ENCODE data around the gene JPH4.
"Not testable (repeated sequence)": the region's sequence is repeated elsewhere in the genome, so short reads cannot be mapped to it uniquely, and the experiment has no call there.

The JPH4 gene

GRCh38 chr14:23578560-23579310 lies at the start of gene JPH4:
Gene JPH4, minus strand, starts transcription at chr14:23578790. Its CDS starts 1,337 bp downstream, at chr14:23577453.
- DNase-seq: no peak

DNA sequence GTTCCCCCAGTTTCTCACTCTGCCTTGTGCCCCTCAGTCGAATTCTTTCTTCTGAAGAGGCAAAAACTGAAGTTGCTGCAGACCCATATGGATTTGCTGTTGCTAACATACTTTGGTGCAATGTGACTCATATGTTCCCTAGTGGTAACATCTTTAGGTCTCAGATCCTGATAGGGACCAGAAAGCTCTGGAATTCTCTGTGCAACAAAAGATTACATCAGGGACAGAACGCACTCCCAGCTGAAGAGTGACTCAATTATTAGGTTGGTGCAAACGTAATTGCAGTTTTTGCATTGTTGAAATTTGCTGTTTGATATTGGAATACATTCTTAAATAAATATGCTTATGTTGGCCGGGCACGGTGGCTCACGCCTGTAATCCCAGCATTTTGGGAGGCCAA lies 49.4 kb upstream of the JPH4 start:
- no peak for DNase-seq

GRCh38 chr14:23626946-23627345 lies 48.4 kb upstream of the JPH4 start:
- DNase-seq: no peak

DNA sequence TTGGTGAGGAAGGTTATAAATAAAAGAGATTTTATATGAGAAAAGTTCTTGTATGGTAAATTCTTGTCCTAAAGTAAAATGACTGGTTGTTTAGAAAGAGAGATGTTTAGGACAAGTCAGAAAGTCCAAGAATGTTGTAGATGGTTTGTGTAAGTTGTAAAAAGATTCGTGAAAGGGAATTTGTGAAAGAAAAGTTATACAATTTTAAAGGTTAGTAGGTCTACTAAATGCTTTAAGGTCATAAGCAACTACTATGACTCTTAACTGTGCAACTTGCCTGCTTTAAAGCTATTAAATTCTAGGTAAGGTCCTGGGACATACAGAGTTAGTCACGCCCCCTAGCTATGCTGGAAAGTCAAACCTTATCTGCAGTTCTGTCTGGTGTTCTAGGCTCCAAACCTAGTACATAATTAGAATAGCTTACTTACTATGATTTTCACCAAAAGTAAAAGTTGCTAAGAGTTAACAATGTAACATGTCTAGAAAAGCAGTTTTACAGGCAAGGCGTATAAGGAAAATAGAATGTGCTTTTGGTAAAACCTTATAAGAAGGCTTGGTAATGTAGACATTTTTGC lies 46.3 kb upstream of the JPH4 start:
- no peak for DNase-seq

DNA sequence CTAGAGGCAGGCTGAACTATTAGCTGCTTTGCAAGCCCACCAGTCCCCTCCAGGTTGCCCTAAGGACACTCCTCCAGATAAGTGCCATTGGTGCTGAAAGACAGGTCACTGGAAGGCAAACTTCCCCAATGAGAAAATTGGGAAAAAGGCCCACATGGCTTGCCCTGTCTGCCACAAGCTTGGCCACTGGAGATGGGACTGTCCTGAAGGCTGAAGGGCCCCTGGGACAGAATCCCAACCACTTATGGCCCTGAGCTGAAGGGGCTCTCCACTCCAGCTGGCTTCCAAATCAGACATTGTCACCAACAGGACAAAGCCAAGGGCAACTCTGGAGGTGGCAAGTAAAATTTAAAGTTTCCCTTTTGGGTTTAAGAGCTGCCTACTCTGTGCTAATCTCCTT lies 45.4 kb upstream of the JPH4 start:
- no peak for DNase-seq

- DNase-seq: no peak
Observed at GRCh38 chr14:23622990-23623389, 44.4 kb upstream of the JPH4 start.

- no peak for DNase-seq
Observed at GRCh38 chr14:23621932-23622730, 43.5 kb upstream of the JPH4 start.

DNA sequence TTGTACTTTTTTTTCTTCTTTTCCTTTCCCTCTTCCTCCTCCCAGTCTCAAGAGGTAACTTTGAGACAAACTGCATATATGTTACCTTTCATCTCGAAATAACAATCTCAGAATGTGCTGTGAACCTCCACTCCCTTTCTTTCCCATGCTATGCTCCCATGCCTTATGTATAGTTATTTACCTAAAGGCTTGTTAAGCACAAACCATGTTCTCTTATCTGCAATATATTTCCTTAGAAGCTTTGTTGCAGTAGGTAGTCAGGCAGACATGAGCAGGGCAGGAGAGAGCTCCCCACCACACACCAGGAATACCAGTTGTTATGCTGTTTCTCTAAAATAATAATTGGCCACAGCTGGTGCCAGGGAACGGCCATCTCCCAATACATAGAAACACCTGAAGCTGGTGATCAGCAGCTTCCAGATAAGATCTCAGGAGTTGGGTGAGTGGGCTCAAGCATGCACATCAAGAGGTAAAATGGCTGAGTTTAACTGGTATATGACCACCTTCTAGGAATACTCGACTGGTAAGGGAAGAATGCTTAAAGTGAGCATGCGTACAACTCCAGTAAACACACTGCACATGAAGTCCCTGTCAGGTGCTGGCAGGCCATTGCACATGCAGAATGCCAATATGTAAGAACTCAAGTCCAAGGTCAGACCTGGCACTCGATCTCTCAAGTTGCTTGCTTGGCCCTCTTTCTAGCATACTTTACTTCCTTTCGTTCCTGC lies 42.8 kb upstream of the JPH4 start:
- DNase-seq: no peak

DNA sequence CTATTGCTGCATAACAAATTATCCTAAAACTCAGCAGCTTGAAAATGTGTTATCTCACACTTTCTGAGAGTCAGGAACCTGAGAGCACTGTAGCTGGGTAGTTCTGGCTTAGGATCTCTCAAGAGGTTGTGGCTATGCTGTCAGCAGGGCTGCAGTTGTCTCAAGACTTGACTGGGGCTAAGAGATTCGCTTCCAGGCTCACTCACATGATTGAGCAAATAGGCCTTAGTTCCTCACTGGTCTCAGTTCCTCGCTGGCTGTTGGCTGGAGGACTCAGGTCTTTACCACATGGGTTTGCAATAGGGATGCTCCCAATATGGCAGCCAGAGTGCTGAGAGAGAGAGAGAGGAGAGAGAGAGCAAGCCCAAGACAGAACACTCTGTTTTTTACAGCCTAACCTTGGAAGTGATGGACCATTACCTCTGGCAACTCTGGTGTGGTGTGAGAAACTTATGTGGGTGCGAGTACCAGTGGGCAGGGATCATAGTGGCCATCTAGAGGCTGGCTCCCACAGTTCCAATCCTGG lies 41.6 kb upstream of the JPH4 start:
- no peak for DNase-seq

GRCh38 chr14:23618415-23618988 lies 39.9 kb upstream of the JPH4 start:
- no peak for DNase-seq

- no peak for DNase-seq
Observed at GRCh38 chr14:23617539-23617938, 38.9 kb upstream of the JPH4 start.

GRCh38 chr14:23615856-23616255 lies 37.3 kb upstream of the JPH4 start:
- DNase-seq: no peak

- DNase-seq: no peak
Observed at GRCh38 chr14:23614395-23614828, 35.8 kb upstream of the JPH4 start.

- no peak for DNase-seq
Observed at GRCh38 chr14:23613242-23614070, 34.9 kb upstream of the JPH4 start.

DNA sequence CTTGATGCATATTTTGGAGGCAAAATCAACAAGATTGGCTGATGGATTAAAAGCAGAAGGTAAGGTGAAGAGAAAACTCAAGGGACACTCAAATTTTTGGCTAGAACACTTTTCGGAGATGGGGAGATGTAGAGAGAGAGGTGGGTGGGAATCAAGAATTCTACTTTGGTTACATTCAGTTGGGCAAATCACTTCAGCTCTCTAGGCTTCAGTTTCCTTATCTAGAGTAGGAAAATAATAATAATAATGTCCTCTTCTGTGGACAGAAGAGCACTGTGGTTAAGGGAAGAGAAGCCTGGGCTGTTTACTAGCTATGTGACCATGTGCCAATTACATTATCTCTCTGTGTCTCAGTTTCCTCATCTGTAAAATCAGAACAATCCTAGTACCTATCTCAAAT lies 34.2 kb upstream of the JPH4 start:
- DNase-seq: no peak

GRCh38 chr14:23612354-23612732 lies 33.8 kb upstream of the JPH4 start:
- no peak for DNase-seq

- DNase-seq: no peak
Observed at GRCh38 chr14:23610815-23611289, 32.3 kb upstream of the JPH4 start.

DNA sequence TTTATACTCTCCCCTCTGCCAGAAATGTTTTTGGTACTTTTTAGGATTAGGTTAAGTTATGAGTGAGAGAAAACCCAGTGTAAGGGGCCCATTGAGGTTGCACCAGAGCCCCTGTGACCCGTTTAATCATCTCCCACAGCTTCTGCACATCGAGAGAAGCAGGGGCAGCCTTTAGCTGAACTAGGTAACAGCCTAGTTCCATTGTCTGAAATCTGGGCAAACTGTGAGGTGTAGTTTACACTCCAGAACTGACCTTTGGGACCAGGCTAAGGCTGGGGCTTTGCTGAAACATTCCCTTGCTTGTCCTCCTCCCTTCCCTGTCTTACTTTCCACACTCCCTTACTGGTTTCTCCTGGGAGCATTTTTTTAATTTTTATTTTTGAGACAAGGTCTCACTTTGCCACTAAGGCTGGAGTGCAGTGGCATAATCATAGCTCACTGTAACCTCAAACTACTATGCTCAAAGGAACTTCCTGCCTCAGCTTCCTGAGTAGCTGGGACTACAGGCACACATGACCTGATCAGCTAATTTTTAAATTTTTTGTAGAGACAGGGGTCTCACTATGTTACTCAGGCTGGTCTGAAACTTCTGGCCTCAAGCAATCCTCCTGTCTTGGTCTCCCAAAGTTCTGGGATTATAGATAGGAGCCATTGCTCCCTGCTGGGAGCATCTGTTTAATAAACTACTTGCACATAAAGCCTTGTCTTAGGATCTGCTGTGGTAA lies 31.7 kb upstream of the JPH4 start:
- no peak for DNase-seq

DNA sequence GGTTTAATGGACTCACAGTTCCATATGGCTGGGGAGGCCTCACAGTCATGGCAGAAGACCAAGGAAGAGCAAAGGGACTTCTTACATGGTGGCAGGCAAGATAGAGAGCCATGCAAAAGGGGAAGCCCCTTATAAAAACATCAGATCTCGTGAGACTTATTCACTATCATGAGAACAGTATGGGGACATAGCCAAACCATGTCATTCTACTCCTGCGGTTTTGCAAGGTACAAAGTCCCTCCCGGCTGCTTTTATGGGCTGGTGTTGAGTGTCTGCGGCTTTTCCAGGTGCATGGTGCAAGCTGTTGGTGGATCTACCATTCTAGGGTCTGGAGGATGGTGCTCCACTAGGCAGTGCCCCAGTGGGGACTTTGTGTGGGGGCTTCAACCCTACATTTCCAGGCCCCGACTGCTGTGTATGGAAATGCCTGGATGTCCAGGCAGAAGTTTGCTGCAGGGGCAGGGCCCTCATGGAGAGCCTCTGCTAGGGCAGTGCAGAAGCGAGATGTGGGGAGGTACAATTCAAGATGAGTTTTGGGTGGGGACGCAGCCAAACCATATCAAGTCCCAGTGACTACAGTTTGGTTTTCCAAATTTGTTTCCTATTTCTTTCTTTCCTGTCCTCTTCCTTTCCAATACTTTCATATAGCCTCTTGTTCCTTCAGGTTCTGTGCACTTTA lies 31.0 kb upstream of the JPH4 start:
- DNase-seq: not testable (repeated sequence)

DNA sequence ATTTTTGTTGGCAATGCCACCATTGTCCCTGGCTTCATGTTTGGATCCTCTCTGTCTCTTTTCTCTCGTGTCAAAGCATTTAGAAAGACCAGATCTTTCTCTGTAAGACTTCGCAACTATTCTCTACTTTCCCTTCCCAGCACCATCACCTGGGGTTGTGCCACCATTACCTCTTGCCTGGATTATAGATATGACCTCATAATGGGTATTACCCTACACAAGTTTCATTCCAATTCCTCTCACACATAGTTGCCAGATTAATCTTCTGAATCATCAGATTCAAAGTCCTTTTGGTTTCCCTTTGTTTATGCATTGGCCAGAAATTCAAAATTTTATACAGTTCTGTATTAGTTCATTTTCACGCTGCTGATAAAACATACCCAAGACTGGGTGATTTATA lies 30.4 kb upstream of the JPH4 start:
- no peak for DNase-seq

Data from stimulated activated CD8-positive, alpha-beta memory T cell treated with anti-CD3 and anti-CD28 coated beads, Interleukin-4, amount 100 ng/mL, for 48 hours (primary cell).